ENCODE data around the gene RNF213. TPM values are rescaled to one million over a fixed set of nuclear protein-coding genes. Genes with fewer than 3 reads are reported as not detected.

The RNF213 gene
- total RNA-seq, 1 experiment from 2014 or later = 44.5 TPM

GRCh38 chr17:80228477-80228876, 32.2 kb upstream of the RNF213 start (continued):
- no peak for TF ChIP-seq REST (IDR thresholded peaks at IDR 0.05; ENCODE audit: low read depth)

DNA sequence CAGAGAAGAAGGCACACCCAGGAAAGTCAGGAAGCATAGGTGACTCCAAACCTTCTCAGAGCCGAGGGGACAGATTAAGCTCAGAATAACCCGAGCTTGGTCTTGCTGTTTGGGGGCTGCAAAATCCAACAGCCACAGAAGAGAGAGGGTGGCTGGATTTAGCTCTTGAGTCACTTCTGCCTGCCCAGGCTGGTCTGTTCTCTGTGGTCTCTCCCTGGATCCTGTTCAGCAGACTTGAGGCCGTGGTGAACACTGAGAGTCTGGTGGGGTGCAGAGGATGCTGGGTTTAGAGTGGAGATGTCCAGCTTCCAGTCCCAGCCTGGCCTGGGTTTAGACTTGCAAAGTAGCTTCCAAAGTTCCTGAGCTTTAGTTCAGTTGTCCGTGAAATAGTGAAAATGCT, 31.6 kb upstream of the RNF213 start:
- DNase-seq (ENCODE audit: low read depth, low spot score) (no peak), ATAC-seq (no peak)
- peaks cover 0 to 6% of the 10 kb centered on the region in 2 experiments; a peak in 2 of 4 replicates for H3K36me3 ChIP-seq (ENCODE audit: control insufficient read depth in 1 of 2, insufficient read depth in 2 of 2, low read length in 2 of 2)
- CTCF ChIA-PET = no interaction called here
- RAD21 ChIA-PET (ENCODE audit: low non-redundant PET in 1 of 2, low total read pairs in 2 of 2, uncharacterized antibody in 2 of 2, unreplicated experiment in 2 of 2) = no interaction called here
- H3K79me2 ChIP-seq (ENCODE audit: insufficient read depth, low read length) = no peaks in the 10 kb centered on the region
- peaks cover 15 to 20% of the 10 kb centered on the region in 2 experiments; a peak in 2 of 4 replicates for H3K9me3 ChIP-seq (ENCODE audit: control insufficient read depth in 1 of 2, insufficient read depth in 1 of 2, low read depth in 1 of 2, low read length in 2 of 2)
- intact Hi-C loops (cut with micrococcal nuclease) = no loop called here
- no peaks in the 10 kb centered on the region for H3K4me1 ChIP-seq (ENCODE audit: control insufficient read depth in 1 of 2, insufficient read depth in 2 of 2, low read length in 2 of 2)
- POLR2A ChIA-PET = no interaction called here
- BruUV-seq (replicated peaks) = no TSS peak
- no peak overlapping the region for H2AFZ ChIP-seq (ENCODE audit: low read depth, low read length, poor library complexity, severe bottlenecking)
- H3K27me3 ChIP-seq (ENCODE audit: insufficient read depth, low read length) = no peaks in the 10 kb centered on the region
- no peaks in the 10 kb centered on the region for H4K20me1 ChIP-seq (ENCODE audit: insufficient read depth)
- no peak overlapping the region for H3K4me2 ChIP-seq (ENCODE audit: low read length)
- no peak overlapping the region for H3K9ac ChIP-seq (ENCODE audit: low read length)
- no peak overlapping the region for H3K4me3 ChIP-seq (replicated peaks in 1 of 2; ENCODE audit: low read depth in 1 of 2, low read length in 2 of 2)
- H3K9me2 ChIP-seq (ENCODE audit: insufficient read depth) = no peaks in the 10 kb centered on the region
- no peak for TF ChIP-seq REST (IDR thresholded peaks at IDR 0.05; ENCODE audit: low read depth)
- no peak for TF ChIP-seq POLR2AphosphoS5 (IDR thresholded peaks at IDR 0.05; ENCODE audit: low read depth, low read length)
- TF ChIP-seq SIN3A (IDR thresholded peaks at IDR 0.05; ENCODE audit: low read depth) = no peak
- no peak for TF ChIP-seq ELF1 (IDR thresholded peaks at IDR 0.05; ENCODE audit: borderline replicate concordance, low read depth)
- TF ChIP-seq TCF7L2 (IDR thresholded peaks at IDR 0.05; ENCODE audit: borderline replicate concordance, extremely low read depth, insufficient read depth, insufficient read length) = no peak
- TF ChIP-seq YY1 (IDR thresholded peaks at IDR 0.05; ENCODE audit: extremely low read depth, insufficient replicate concordance, low read depth, low read length) = no peak
- no peak for TF ChIP-seq SRF (IDR thresholded peaks at IDR 0.05; ENCODE audit: low read depth)
- no peak for TF ChIP-seq ZFX (IDR thresholded peaks at IDR 0.05)
- TF ChIP-seq CBX3 (IDR thresholded peaks at IDR 0.05; ENCODE audit: low read depth) = no peak
- no peak for TF ChIP-seq EGR1 (IDR thresholded peaks at IDR 0.05; ENCODE audit: low read depth)
- no peak for TF ChIP-seq EZH2 (IDR thresholded peaks at IDR 0.05)
- TF ChIP-seq FOSL1 (IDR thresholded peaks at IDR 0.05; ENCODE audit: low read depth) = no peak
- no peak for TF ChIP-seq CEBPB (IDR thresholded peaks at IDR 0.05; ENCODE audit: low read depth)
- no peak overlapping the region for H3K27ac ChIP-seq (ENCODE audit: low read depth, low read length)
